Stimulated activated CD8-positive, alpha-beta memory T cell treated with anti-CD3 and anti-CD28 coated beads, Interleukin-2, amount 100 ng/mL, for 1 hour (primary cell): ENCODE data around the gene MYO1B.

Experiments
- DNase-seq, 2 donors: peaks; one replicate each; pipeline ENCODE4 v3.0.0-alpha.2; 2020; ENCODE audit warnings: low read depth in 2 of 2

The MYO1B gene

DNA sequence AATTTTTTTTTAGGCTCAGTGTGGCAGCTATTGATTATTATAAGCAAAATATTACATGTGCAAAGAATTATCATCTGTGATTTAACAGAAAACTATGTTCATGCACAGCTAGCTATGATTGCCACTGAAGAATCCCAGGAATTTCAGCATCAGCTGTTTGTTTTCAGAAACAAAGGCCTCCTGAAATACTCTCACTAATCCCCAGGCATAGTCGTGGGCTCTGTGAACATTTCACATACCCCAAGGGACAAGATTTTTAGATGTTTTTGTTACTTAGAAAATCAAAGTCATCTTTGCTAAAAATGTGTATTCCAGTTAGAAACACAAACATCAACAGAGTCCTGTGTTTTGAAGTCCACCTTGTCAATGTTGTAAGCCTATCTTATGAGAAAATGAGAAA, 156.1 kb downstream of the MYO1B start:
- no peak for DNase-seq

GRCh38 chr2:191402966-191403565, 157.9 kb downstream of the MYO1B start:
- DNase-seq = no peak

DNA sequence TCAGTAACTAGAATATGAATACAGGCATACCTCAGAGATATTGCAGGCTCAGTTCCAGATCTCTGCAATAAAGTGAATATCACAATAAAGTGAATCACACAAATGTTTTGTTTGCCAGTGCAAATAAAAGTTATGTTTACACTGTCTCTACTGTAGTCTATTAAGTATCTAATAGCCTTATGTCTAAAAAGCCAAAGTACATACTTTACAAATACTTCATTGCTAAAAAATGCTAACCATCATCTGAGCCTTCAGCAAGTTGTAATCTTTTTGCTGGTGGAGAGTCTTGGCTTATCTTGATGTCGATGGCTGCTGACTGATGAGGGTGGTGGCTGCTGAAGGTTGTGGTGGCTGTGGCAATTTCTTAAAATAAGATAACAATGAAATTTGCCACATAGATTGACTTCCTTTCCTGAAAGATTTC, 159.4 kb downstream of the MYO1B start:
- no peak for DNase-seq

- DNase-seq = no peak
Measured at GRCh38 chr2:191405546-191405945, 160.3 kb downstream of the MYO1B start.

DNA sequence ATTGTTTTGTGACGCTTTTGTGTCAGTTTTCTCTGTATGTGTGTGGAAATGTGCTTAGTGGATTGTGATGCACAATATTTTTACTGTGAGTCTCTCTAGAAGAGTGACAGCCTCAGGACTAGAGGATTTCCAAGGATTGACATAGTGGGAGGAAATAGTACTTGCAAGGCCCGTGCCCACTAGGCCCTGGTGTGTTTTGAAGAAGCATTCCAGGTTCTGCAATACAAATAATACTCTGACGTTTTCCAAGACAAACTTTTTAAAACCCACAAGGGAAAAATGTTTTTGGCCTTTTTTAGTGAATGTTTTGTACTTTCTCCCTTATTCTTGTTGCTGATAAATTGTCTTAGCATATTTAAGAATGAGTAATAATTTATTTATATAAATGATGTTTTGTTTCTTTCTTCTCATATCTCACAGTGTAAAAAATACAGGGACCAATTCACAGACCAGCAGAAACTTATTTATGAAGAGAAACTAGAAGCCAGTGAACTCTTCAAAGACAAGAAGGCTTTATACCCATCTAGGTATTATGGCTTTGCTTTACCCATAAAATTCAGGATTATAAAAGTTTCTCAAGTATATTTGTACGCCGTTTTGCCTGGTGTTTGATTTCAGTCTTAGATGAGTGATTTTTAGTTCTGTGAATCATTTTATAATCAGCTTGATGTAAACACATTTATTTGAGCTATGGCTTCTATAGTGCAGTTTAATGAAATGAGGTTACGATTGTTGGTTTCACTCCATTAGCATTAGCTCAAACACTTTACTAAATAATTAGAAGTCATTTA, 165.6 kb downstream of the MYO1B start:
- no peak for DNase-seq

- no peak for DNase-seq
Measured at GRCh38 chr2:191411472-191411871, 166.3 kb downstream of the MYO1B start.

DNA sequence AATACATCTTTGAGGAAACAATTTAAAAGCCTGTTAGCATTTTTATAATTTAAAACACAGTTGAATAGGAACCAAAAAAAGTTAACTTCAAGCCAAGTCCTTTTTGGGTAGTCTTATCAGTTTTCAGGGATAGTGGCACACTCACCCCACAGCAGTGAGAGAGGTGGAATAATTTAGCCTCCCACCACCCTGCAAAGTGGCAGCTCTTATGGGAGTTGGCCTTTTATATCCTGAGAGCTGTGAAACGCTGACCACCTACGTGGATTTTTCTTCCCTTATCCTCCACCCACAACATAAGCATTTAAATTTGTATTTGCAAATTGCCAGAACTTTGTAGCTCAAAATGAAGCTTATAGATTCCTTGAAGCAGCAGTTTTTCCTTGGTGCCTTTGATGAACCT, 167.1 kb downstream of the MYO1B start:
- DNase-seq = no peak

GRCh38 chr2:191415101-191415500, 169.9 kb downstream of the MYO1B start:
- no peak for DNase-seq

DNA sequence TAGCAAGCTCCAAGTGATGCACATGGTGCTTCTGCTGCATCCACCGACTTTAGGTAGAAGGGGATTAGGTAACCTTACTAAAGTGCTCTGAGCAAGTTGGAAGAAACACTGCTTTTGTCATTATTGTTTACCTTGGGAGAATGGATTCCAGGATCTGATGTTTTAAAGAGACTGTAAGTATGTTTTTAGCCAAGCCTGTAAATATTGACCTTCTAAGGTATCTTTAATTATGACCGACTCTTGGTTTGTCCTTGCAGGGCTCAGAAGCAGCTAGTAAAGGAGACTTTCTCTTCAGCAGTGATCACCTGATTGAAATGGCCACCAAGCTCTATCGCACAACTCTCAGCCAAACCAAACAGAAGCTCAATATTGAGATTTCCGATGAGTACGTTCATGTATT, 170.7 kb downstream of the MYO1B start:
- DNase-seq = no peak

- no peak for DNase-seq
Measured at GRCh38 chr2:191417746-191418145, 172.5 kb downstream of the MYO1B start.

- no peak for DNase-seq
Measured at GRCh38 chr2:191421950-191422349, 176.7 kb downstream of the MYO1B start.

GRCh38 chr2:191427031-191427430, 181.8 kb downstream of the MYO1B start:
- DNase-seq = no peak

DNA sequence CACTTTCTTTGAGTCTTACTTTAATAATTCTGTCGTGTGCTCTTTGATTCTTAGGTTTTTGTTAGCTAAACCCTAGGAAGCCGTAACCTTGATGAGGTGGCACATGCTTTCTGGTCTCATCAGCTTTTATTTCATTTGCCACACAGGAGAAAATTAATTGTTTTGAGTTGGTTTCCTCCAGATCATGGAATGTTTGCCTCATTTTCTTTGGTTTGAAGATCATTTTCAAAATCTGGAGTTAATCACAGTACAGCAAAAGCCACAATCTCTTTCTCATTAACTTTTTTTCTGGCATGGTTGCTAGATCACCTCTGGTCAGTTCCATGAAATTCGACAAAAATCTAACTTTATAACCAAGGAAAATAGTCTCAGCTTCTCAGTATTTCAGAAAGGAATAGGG, 182.9 kb downstream of the MYO1B start:
- DNase-seq = no peak

DNA sequence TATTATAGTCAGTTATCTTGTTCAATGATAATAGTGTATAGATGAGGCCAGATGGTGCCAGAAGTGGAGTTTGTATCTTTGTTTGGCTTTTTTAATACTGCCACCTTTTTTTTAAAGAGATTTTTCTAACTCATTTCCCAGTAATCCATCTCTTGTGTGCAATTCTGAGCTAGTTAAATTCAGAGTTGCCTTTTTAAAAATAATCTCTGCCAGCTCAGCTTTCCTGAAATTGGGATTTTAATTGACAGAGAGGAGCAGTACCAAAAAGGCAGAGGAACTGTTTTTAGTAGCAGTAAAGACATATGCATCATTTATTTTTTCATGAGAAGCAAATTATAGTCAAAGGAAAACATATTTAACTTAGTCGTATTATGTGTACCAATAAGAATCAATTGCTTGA, 185.3 kb downstream of the MYO1B start:
- DNase-seq = no peak

GRCh38 chr2:191432121-191432520, 186.9 kb downstream of the MYO1B start:
- DNase-seq = no peak

DNA sequence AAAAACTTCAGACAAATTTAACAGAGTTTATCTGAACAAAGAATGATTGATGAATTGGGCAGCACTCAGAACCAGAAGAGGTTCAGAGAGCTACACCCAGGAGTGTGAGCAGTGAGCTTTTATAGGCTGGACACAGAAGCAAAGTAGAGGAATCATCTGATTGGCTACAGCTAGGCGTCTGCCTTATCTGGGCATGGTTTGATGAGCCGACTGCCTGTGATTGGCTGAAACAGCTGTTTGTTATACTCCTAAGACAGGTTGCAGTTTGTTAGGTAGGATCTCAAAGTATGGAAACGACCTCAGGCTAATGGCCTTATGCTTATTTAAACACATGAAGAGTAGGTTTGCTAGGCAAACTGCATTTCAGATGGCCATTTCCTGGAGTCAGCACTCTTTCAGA, 188.9 kb downstream of the MYO1B start:
- no peak for DNase-seq

- DNase-seq = no peak
Measured at GRCh38 chr2:191435141-191435540, 189.9 kb downstream of the MYO1B start.

DNA sequence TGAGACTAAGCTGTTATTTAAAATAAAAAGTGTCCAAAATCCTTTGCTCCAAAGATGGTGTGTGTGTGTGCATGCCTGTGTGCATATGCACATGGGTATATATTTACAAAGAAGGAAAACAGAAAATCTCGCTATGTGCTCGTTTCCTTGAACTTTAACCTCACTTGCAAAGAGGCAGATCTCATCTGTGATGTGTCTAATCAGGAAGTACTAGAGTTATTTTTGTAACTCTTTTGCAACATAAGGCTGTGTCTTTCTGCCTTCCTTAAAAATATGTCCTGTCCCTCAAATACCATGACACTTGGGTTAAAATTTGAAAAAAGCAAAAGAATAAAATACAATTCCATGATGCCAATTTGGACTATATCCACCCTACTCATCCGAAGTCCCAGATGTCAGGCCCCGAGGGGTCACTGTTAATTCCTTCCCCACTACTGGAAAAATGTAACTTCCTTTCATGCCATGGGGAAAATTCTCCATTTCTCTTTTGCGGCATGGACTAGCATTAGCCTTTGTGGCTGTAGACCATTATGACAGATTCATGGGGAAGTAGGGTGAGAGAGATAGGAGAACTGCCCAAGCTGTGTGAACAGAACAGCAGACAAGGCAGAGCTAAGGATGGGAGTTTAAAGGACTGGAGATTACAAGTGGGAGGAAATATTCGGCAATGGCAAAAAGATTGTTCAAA, 191.3 kb downstream of the MYO1B start:
- DNase-seq = no peak

- DNase-seq = no peak
Measured at GRCh38 chr2:191439481-191439880, 194.3 kb downstream of the MYO1B start.

- no peak for DNase-seq
Measured at GRCh38 chr2:191441496-191442214, 196.5 kb downstream of the MYO1B start.

- no peak for DNase-seq
Measured at GRCh38 chr2:191443446-191443845, 198.2 kb downstream of the MYO1B start.

DNA sequence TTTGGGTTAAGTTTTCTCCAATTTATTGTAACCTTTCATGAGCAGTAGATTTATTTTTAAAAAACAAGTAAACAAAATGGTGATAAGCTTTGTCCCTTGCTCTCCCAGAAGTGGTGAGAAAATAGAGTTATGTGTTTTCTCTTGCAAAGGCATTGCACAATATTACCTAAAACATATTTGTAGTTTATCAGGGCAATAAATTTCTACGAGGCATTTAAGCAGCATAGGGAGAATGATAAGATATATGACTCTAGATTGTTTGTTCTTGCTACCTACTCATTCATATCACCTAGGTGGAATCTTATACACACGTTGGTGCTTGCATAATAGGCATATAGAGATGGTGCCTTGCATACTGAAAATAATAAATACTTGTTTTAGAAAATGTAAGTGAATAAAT, 201.7 kb downstream of the MYO1B start:
- DNase-seq = no peak
